HepG2 (cell line): ENCODE results near the gene CHAF1A. TPM values are rescaled to one million over a fixed set of nuclear protein-coding genes. Genes with fewer than 3 reads are reported as not detected.
A peak's percentile ranks its signal among the peaks of the same experiment; 100 is the strongest.

Experiments used
- BCL3 ChIP-seq: sonication (generic); formaldehyde crosslinking; IDR thresholded peaks from 2 replicates; pipeline ENCODE4 v1.5.1; 2020; ENCODE audit warnings: mild to moderate bottlenecking, missing genetic modification reagents, moderate library complexity
- EZH2 ChIP-seq: conservative IDR thresholded peaks from 2 replicates; pipeline ENCODE4 v1.6.1; 2012; ENCODE audit warnings: mild to moderate bottlenecking, low read depth, low read length, moderate library complexity
- IRF2 ChIP-seq: IDR thresholded peaks from 2 replicates; pipeline ENCODE4 v1.6.1; 2018; ENCODE audit warnings: missing genetic modification reagents, missing compliant biosample characterization
- JDP2 ChIP-seq: sonication (generic); formaldehyde crosslinking; IDR thresholded peaks from 2 replicates; pipeline ENCODE4 v1.8.1; 2022; ENCODE audit warnings: missing genetic modification reagents, borderline replicate concordance
- JUN ChIP-seq: sonication (generic); formaldehyde crosslinking; IDR thresholded peaks from 2 replicates; pipeline ENCODE4 v1.4.0; 2020; ENCODE audit warnings: mild to moderate bottlenecking, missing genetic modification reagents
- KLF12 ChIP-seq: sonication (generic); formaldehyde crosslinking; IDR thresholded peaks from 2 replicates; pipeline ENCODE4 v1.4.0; 2020; ENCODE audit warnings: missing genetic modification reagents, borderline replicate concordance
- MXI1 ChIP-seq: IDR thresholded peaks from 3 replicates; pipeline ENCODE4 v1.6.1; 2012; ENCODE audit warnings: low read depth, low read length, inconsistent platforms, borderline replicate concordance
- NCOR1 ChIP-seq: fragments of 200-600 bp; sonication (generic); IDR thresholded peaks from 2 replicates; pipeline ENCODE4 v1.7.0; 2017; ENCODE audit warnings: antibody characterized with exemption, low read length, borderline replicate concordance
- NR1H2 ChIP-seq: sonication (generic); formaldehyde crosslinking; IDR thresholded peaks from 2 replicates; pipeline ENCODE4 v1.8.1; 2022; ENCODE audit warnings: low read depth, missing genetic modification reagents, borderline replicate concordance
- POLR2AphosphoS5 ChIP-seq: IDR thresholded peaks from 2 replicates; pipeline ENCODE4 v1.6.1; 2012; ENCODE audit warnings: low read depth, low read length
- SIX4 ChIP-seq: sonication (generic); formaldehyde crosslinking; IDR thresholded peaks from 2 replicates; pipeline ENCODE4 v1.4.0; 2020; ENCODE audit warnings: missing genetic modification reagents
- ZBTB7A ChIP-seq: sonication (generic); formaldehyde crosslinking; IDR thresholded peaks from 2 replicates; pipeline ENCODE4 v1.8.0; 2022; ENCODE audit warnings: mild to moderate bottlenecking, missing genetic modification reagents
- ZNF431 ChIP-seq: sonication (generic); formaldehyde crosslinking; IDR thresholded peaks from 2 replicates; pipeline ENCODE4 v1.9.0; 2022; ENCODE audit warnings: missing genetic modification reagents, low read depth, mild to moderate bottlenecking, borderline replicate concordance
- ZNF512 ChIP-seq: sonication (generic); formaldehyde crosslinking; IDR thresholded peaks from 2 replicates; pipeline ENCODE4 v1.4.0; 2020; ENCODE audit warnings: mild to moderate bottlenecking, missing genetic modification reagents
- ZNF513 ChIP-seq: sonication (generic); formaldehyde crosslinking; conservative IDR thresholded peaks from 2 replicates; pipeline ENCODE4 v1.5.0; 2020; ENCODE audit warnings: missing genetic modification reagents
- ZNF558 ChIP-seq: sonication (generic); formaldehyde crosslinking; IDR thresholded peaks from 2 replicates; pipeline ENCODE4 v1.9.0; 2022; ENCODE audit warnings: mild to moderate bottlenecking, missing genetic modification reagents, borderline replicate concordance
- ZNF567 ChIP-seq: sonication (generic); formaldehyde crosslinking; IDR thresholded peaks from 2 replicates; pipeline ENCODE4 v1.8.1; 2023; ENCODE audit warnings: mild to moderate bottlenecking, missing genetic modification reagents, borderline replicate concordance
- ZNF747 ChIP-seq: sonication (generic); formaldehyde crosslinking; IDR thresholded peaks from 2 replicates; pipeline ENCODE4 v1.8.1; 2023; ENCODE audit warnings: missing genetic modification reagents, mild to moderate bottlenecking, borderline replicate concordance
- ZNF75D ChIP-seq: sonication (generic); formaldehyde crosslinking; IDR thresholded peaks from 2 replicates; pipeline ENCODE4 v1.8.1; 2023; ENCODE audit warnings: missing genetic modification reagents, mild to moderate bottlenecking, borderline replicate concordance
- polyA plus RNA-seq, 8 experiments: library from polyadenylated mRNA; depleted of rRNA in 3 of 8; stranded (reverse) in 7 of 8; unstranded in 1 of 8; fragments of >200 nt; fragmentation: Illumina TruSeq in 4 of 8; extraction: Trizol in 4 of 8; gene quantifications; 2 replicates each; pipeline versions ENCODE4 v1.2.1 to v1.2.3, GENCODE V29; 2011 to 2016; ENCODE audit warnings: low read depth in 4 of 8, missing spikeins in 1 of 8, mixed read lengths in 1 of 8; ENCODE audit not compliant: insufficient read depth in 1 of 8
- total RNA-seq, 5 experiments: library from RNA; depleted of rRNA; stranded (reverse); fragments of >200 nt; fragmentation: Illumina TruSeq; extraction: Trizol; gene quantifications; 2 replicates each; pipeline ENCODE4 v1.2.3, GENCODE V29; 2016; ENCODE audit warnings: low read depth in 1 of 5
- TF ChIP-seq, protein P1 (sequence below): sonication (generic); formaldehyde crosslinking; conservative IDR thresholded peaks from 2 replicates; pipeline ENCODE4 v1.4.0; 2020; ENCODE audit warnings: missing genetic modification reagents
- TF ChIP-seq, protein P2 (sequence below): sonication (generic); formaldehyde crosslinking; IDR thresholded peaks from 2 replicates; pipeline ENCODE4 v1.4.0; 2020; ENCODE audit warnings: missing genetic modification reagents, borderline replicate concordance
- TF ChIP-seq, protein P3 (sequence below): sonication (generic); formaldehyde crosslinking; IDR thresholded peaks from 2 replicates; pipeline ENCODE4 v1.8.0; 2022; ENCODE audit warnings: mild to moderate bottlenecking, missing genetic modification reagents, moderate library complexity

Gene CHAF1A
- total and polyA plus RNA-seq, 2 of the 13 experiments (the other 11 are each of a cell fraction or from before 2014, with no cell fraction given), result 11.0 to 34.8 TPM

- no peak for TF ChIP-seq SIX4 (CRISPR knock-in tag)
- no peak for TF ChIP-seq BCL3
- no peak for TF ChIP-seq EZH2
- no peak for TF ChIP-seq ZBTB7A (CRISPR knock-in tag)
- no peak for TF ChIP-seq ZNF567 (CRISPR knock-in tag)
- no peak for TF ChIP-seq ZNF75D
- TF ChIP-seq, protein P1, sequence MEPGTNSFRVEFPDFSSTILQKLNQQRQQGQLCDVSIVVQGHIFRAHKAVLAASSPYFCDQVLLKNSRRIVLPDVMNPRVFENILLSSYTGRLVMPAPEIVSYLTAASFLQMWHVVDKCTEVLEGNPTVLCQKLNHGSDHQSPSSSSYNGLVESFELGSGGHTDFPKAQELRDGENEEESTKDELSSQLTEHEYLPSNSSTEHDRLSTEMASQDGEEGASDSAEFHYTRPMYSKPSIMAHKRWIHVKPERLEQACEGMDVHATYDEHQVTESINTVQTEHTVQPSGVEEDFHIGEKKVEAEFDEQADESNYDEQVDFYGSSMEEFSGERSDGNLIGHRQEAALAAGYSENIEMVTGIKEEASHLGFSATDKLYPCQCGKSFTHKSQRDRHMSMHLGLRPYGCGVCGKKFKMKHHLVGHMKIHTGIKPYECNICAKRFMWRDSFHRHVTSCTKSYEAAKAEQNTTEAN (CRISPR knock-in tag), result 0 out of 2 replicates have a peak, but pooled peaks have one; percentile 24
- TF ChIP-seq ZNF558 (CRISPR knock-in tag), result no peak
- TF ChIP-seq MXI1, result peak; percentile 36; the same call in 1 of the 3 replicates
- no peak; the same call in 1 of the 2 replicates for TF ChIP-seq NCOR1
- no peak for TF ChIP-seq ZNF513 (CRISPR knock-in tag)
- TF ChIP-seq ZNF431 (CRISPR knock-in tag), result no peak
- TF ChIP-seq ZNF512, result no peak
- TF ChIP-seq, protein P2, sequence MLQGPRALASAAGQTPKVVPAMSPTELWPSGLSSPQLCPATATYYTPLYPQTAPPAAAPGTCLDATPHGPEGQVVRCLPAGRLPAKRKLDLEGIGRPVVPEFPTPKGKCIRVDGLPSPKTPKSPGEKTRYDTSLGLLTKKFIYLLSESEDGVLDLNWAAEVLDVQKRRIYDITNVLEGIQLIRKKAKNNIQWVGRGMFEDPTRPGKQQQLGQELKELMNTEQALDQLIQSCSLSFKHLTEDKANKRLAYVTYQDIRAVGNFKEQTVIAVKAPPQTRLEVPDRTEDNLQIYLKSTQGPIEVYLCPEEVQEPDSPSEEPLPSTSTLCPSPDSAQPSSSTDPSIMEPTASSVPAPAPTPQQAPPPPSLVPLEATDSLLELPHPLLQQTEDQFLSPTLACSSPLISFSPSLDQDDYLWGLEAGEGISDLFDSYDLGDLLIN (CRISPR knock-in tag), result no peak
- TF ChIP-seq, protein P3, sequence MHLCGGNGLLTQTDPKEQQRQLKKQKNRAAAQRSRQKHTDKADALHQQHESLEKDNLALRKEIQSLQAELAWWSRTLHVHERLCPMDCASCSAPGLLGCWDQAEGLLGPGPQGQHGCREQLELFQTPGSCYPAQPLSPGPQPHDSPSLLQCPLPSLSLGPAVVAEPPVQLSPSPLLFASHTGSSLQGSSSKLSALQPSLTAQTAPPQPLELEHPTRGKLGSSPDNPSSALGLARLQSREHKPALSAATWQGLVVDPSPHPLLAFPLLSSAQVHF, result no peak
- no peak for TF ChIP-seq IRF2
- TF ChIP-seq JUN, result no peak
- no peak for TF ChIP-seq ZNF747 (CRISPR knock-in tag)
- no peak for TF ChIP-seq NR1H2 (CRISPR knock-in tag)
- TF ChIP-seq POLR2AphosphoS5, result peak; percentile 54; the same call in 1 of the 2 replicates
- TF ChIP-seq JDP2, result no peak
- no peak for TF ChIP-seq KLF12
Measured at GRCh38 chr19:4471403-4472173, 69.1 kb downstream of the CHAF1A start (continued).
